ENCODE measurements around the gene RIMS3.

Gene RIMS3

GRCh38 chr1:40641601-40642242, 23.8 kb downstream of the RIMS3 start:
- TF ChIP-seq TEAD4 (IDR thresholded peaks at IDR 0.05) (no peak), EGR1 (IDR thresholded peaks at IDR 0.05) (no peak), TAF1 (IDR thresholded peaks at IDR 0.05; ENCODE audit: low read depth) (no peak)
- TF ChIP-seq, protein P1, sequence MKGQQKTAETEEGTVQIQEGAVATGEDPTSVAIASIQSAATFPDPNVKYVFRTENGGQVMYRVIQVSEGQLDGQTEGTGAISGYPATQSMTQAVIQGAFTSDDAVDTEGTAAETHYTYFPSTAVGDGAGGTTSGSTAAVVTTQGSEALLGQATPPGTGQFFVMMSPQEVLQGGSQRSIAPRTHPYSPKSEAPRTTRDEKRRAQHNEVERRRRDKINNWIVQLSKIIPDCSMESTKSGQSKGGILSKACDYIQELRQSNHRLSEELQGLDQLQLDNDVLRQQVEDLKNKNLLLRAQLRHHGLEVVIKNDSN (IDR thresholded peaks at IDR 0.05): no peak

- no peak for TF ChIP-seq NFIC (IDR thresholded peaks at IDR 0.05)
Measured at GRCh38 chr1:40640314-40641076, 25.0 kb downstream of the RIMS3 start.

GRCh38 chr1:40638097-40639036, 27.1 kb downstream of the RIMS3 start:
- TF ChIP-seq ZBTB7A (IDR thresholded peaks at IDR 0.05; ENCODE audit: low read depth) (no peak), YY1 (IDR thresholded peaks at IDR 0.05; ENCODE audit: low read depth) (no peak)
- TF ChIP-seq, protein P2, sequence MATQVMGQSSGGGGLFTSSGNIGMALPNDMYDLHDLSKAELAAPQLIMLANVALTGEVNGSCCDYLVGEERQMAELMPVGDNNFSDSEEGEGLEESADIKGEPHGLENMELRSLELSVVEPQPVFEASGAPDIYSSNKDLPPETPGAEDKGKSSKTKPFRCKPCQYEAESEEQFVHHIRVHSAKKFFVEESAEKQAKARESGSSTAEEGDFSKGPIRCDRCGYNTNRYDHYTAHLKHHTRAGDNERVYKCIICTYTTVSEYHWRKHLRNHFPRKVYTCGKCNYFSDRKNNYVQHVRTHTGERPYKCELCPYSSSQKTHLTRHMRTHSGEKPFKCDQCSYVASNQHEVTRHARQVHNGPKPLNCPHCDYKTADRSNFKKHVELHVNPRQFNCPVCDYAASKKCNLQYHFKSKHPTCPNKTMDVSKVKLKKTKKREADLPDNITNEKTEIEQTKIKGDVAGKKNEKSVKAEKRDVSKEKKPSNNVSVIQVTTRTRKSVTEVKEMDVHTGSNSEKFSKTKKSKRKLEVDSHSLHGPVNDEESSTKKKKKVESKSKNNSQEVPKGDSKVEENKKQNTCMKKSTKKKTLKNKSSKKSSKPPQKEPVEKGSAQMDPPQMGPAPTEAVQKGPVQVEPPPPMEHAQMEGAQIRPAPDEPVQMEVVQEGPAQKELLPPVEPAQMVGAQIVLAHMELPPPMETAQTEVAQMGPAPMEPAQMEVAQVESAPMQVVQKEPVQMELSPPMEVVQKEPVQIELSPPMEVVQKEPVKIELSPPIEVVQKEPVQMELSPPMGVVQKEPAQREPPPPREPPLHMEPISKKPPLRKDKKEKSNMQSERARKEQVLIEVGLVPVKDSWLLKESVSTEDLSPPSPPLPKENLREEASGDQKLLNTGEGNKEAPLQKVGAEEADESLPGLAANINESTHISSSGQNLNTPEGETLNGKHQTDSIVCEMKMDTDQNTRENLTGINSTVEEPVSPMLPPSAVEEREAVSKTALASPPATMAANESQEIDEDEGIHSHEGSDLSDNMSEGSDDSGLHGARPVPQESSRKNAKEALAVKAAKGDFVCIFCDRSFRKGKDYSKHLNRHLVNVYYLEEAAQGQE (IDR thresholded peaks at IDR 0.05; ENCODE audit: low read depth): peak; percentile 88
- TF ChIP-seq, protein P1 (IDR thresholded peaks at IDR 0.05): no peak

DNA sequence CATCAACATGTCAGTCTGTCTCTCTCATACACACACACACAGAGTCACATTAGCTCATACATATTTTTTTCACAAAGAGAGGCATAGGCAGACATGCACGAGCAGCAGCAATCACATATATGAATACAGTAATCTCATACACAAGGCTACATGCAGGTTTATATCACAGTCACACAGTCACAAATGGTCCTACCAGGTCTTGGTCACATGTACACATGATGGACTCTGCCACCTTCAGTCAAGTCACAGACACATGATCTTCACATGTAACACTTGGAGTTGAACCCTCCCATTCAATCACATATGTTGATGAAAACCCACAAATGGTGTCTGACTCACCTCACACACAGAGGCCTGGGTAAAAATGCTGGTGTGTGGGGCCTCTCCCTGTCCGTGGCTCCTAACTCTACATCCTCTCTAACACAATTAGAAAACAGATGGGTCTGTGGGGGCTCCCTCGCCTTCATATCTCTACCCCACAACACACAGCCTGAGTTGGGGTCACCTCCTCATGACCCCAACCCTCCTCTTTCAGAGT, 27.9 kb downstream of the RIMS3 start:
- TF ChIP-seq FOXM1 (IDR thresholded peaks at IDR 0.05; ENCODE audit: borderline replicate concordance, low read depth) (no peak), NFIC (IDR thresholded peaks at IDR 0.05) (no peak), YY1 (IDR thresholded peaks at IDR 0.05; ENCODE audit: low read depth) (no peak)
- TF ChIP-seq, protein P2 (IDR thresholded peaks at IDR 0.05; ENCODE audit: low read depth): no peak

GRCh38 chr1:40636777-40637176, 28.7 kb downstream of the RIMS3 start:
- TF ChIP-seq EP300 (IDR thresholded peaks at IDR 0.05; ENCODE audit: borderline replicate concordance): no peak
- TF ChIP-seq, protein P3, sequence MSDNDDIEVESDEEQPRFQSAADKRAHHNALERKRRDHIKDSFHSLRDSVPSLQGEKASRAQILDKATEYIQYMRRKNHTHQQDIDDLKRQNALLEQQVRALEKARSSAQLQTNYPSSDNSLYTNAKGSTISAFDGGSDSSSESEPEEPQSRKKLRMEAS (IDR thresholded peaks at IDR 0.05): no peak
- no peak for TF ChIP-seq TCF12 (IDR thresholded peaks at IDR 0.05; ENCODE audit: low read depth)
- TF ChIP-seq, protein P1 (IDR thresholded peaks at IDR 0.05): no peak
- TF ChIP-seq CREB1 (IDR thresholded peaks at IDR 0.05; ENCODE audit: low read depth): no peak
- no peak for TF ChIP-seq YY1 (IDR thresholded peaks at IDR 0.05; ENCODE audit: low read depth)
- TF ChIP-seq, protein P2 (IDR thresholded peaks at IDR 0.05; ENCODE audit: low read depth): no peak
- no peak for TF ChIP-seq FOXM1 (IDR thresholded peaks at IDR 0.05; ENCODE audit: borderline replicate concordance, low read depth)
- TF ChIP-seq TAF1 (IDR thresholded peaks at IDR 0.05; ENCODE audit: low read depth): no peak
- no peak for TF ChIP-seq TEAD4 (IDR thresholded peaks at IDR 0.05)
- no peak for TF ChIP-seq CEBPB (IDR thresholded peaks at IDR 0.05)

Measured in Ishikawa (cell line).